ENCODE data around the gene EIF3D.

Gene EIF3D

GRCh38 chr22:36506637-36507517, 22.1 kb downstream of the EIF3D start, which contains the start of gene FOXRED2:
Gene FOXRED2 (minus strand): TSS chr22:36507040. CDS start chr22:36506422, 618 bp downstream.
- peak; percentile 83 for DNase-seq (ENCODE audit: low spot score)

DNA sequence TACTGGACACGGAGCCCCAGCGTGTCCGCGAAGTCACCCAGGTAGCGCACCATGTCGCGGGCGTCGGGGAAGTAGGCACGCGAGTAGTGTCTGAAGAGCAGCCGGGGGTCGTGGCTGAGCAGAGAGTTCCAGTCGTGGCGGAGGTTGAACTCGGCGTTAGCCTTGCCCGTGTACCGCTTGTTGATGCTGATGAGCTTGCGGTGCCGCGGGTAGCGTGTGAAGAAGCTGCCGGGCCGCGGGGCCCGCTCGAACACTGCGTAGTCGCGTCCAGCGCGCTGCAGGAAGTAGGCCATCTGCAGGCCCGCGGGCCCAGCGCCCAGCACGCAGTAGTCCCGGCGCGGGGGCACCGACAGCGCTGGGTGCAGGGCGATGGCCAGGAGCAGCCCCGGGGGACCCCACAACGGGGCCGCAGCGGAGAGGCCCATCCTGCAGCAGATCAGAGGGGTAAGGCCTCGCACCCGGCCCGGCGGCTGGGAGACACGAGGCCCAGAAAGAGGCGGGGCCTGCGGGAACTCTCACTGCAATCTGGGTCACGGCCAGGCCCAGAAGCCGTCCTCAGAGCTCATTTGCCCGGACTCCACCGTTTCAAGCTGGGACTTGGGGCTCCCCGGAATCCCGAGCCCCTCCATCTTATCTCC, 22.8 kb downstream of the EIF3D start:
- no peak for DNase-seq (ENCODE audit: low spot score)

- DNase-seq (ENCODE audit: low spot score): peak; percentile 42
These were observed 30.9 kb downstream of the EIF3D start for GRCh38 chr22:36497910-36498665.

DNA sequence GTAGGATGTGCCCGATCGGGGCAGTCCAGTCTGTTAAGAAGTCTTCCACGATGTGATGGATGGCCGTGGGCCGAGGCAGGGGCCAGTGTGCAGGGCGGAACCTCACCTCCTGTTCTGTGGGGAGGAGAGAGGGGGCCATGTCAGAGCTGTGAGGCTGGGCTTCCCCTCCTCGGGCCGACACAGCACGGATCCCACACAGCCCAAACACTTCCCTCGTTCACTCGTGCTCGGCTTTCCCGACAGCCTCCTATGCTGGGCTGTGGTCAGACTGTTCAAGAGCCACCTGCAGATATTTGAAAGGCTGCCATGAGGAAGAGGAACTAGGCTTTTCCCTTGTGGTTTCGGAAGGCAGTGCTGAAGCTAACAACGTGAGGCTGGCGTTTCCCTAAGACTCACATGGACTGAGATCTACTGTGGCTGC, 35.3 kb downstream of the EIF3D start:
- no peak for DNase-seq (ENCODE audit: low spot score)

DNA sequence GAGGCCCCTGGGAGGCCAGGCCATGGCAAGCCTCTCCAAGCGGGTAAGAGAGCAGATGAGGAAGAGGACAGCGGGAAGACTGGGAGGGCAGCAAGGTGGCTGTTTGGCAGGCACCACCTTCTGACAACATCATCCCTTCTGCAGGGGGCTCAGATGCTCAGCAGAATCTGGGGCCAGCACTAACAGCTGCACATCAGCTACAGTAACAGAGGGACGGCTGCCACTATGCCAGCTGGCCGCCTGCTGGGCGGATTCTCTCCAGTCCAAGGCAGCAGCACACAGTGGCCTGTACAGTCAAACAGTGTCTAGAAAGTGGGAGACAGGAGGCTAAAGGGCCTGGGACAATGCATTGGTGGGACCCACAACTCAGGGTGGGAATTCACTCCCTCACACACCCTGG, 36.9 kb downstream of the EIF3D start:
- no peak for DNase-seq (ENCODE audit: low spot score)

GRCh38 chr22:36491155-36491554, 37.8 kb downstream of the EIF3D start:
- no peak for DNase-seq (ENCODE audit: low spot score)

DNA sequence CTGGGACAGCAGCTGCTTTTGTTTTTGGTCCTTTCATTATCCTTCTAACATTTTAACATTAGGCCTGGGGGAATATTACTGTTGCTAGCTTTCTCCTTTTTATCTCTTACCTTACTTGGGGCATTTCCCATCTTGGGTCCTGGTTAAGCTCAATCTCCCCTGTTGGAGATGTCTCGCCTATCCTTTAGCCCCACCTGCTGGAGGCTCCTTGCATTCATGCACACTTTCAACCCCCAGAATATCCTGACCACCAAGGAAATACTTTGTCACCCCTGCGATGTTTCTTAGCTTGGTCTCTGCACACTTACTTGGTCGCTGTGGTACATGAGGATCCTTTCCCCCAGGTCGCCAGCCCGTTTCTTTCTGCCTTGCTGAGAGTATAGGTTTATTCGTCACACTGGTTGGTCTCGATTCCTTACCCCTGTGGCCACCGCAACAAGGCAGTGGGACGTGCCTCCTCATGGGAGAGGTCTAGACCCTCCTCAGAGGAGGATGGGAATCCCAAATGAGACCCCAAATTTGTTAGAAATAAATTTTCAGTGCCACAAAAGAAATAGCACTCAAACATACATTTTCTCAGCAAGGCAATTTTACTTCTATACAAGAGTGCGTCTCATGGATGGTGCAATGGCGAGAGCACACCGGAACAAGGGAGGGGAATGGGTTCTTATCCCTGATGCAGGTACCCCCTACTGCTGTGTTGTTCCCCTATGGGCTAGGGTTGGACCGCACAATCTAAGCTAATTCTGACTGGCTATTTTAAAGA, 42.2 kb downstream of the EIF3D start:
- DNase-seq (ENCODE audit: low spot score): peak; percentile 42

- DNase-seq (ENCODE audit: low spot score): peak; percentile 96
These were observed 47.4 kb downstream of the EIF3D start, which contains the start of gene TXN2 for GRCh38 chr22:36481393-36482168. Gene TXN2 (minus strand): TSS chr22:36481640. CDS start chr22:36480837, 803 bp downstream.

DNA sequence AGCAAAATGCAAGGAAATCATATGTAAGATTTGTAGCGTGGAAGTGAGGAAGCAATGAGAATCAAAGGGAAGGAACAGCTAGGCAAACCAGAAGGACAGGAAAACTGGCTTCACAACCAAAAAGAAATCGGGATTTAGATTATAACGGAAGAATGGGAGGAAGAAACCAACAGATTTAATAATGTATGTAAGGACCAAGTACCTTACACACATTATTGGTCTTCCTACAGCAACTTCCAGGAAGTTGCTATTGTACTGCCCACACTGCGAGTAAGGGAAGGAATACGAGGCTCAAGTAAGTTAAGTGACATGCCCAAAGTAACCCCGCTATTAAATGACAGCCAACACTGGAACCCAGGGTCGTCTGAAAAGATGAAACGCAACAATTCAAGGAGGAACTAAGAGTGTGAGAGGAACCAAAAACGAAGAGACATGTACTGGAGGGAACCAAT, 48.0 kb downstream of the EIF3D start:
- DNase-seq (ENCODE audit: low spot score): no peak

DNA sequence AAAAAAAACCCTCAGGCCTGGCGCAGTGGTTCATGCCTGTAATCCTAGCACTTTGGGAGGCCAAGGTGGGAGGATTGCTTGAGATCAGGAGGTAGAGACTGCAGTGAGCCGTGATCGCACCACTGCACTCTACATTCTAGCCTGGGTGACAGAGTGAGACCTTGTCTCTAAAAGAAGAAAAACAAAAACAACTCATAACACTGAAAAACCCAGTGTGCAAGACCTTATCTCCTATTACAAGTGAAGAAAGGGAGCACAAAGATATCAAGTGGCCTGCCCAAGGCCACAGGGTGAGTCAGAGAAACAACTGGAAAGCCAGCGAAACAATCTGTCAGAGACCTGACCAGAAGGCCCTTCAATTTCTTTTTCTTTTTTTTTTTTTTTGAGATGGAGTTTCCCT, 50.0 kb downstream of the EIF3D start:
- DNase-seq (ENCODE audit: low spot score): no peak

- no peak for DNase-seq (ENCODE audit: low spot score)
These were observed 53.6 kb downstream of the EIF3D start for GRCh38 chr22:36475341-36475740.

DNA sequence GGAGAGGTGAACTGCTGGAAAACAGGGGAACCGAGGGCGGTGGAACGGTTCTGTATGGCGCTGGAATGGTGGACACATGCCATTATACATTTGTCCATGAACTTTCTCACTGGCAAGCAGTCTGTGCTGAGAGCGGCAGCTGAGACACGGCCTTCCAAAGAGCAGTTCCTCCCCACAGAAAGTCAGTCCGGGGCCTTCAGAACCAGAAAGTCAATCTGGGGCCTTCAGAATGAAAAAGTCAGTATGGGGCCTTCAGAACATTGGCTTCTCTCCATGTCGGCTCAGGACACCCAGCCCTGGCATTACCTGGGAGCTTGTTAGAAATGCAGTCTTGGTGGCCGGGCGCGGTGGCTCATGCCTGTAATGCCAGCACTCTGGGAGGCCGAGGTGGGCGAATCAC, 56.3 kb downstream of the EIF3D start:
- DNase-seq (ENCODE audit: low spot score): no peak

- no peak for DNase-seq (ENCODE audit: low spot score)
These were observed 57.6 kb downstream of the EIF3D start for GRCh38 chr22:36471341-36471821.

- DNase-seq (ENCODE audit: low spot score): no peak
These were observed 58.0 kb downstream of the EIF3D start for GRCh38 chr22:36470994-36471331.

GRCh38 chr22:36470162-36470993, 58.6 kb downstream of the EIF3D start:
- DNase-seq (ENCODE audit: low spot score): peak; percentile 91

DNA sequence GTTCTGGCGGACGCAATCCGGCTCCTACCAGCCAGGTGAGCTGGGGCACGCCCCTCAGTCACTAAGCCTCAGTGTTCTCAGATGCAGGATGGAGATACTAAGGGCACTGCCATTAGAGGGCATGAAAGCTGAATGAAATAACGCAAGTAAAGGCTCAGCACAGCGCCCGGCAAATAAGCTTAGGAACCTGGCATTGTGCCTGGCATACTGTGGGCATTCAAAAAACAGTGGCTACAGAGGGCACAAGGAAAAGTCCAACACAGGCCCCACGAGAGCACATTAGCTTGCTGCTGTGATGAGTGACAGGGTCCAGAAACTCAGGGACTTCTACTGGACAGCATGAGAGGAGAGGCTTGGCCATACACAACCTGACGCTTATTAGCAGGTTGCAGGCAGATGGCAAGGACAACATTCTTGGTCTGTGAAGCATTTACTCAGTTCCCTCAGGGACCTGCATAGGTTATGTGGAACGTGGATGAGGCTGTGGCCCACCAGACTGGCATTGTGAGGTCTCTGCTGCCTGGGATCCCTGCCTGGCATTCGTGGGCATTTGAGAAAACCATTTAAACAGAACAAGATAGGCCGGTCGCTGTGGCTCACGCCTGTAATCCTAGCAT, 59.8 kb downstream of the EIF3D start:
- DNase-seq (ENCODE audit: low spot score): no peak

GRCh38 chr22:36467946-36468345, 61.0 kb downstream of the EIF3D start:
- DNase-seq (ENCODE audit: low spot score): no peak

- no peak for DNase-seq (ENCODE audit: low spot score)
These were observed 61.7 kb downstream of the EIF3D start for GRCh38 chr22:36467042-36467810.

DNA sequence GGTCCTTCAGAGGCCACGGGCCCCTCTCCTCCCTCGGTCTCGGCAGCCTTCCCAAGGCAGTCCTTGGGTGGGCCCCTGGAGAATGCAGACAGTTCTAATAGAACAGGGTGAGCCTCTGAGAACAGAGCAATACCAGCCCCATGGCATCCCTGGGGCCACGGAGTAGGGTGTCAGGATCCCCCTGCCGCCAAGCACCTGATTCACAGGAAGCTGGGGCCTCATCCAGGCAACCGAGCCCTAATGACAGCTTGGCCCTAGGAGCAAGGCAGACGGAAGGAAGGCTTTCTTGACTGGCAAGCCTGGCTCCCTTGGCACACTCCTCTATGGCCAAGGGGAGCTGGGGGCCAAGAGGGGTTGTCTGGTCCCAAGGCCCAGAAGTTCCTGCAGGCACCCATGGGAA, 62.7 kb downstream of the EIF3D start:
- DNase-seq (ENCODE audit: low spot score): no peak

Data from cerebellar cortex (tissue), 1 donor.